Stimulated activated CD8-positive, alpha-beta memory T cell treated with anti-CD3 and anti-CD28 coated beads, Interleukin-12 subunit alpha, Interleukin-12 subunit beta, amount 100 ng/mL, for 24 hours (primary cell): ENCODE data around the gene C2orf68.
A peak's percentile ranks its signal among the peaks of the same experiment; 100 is the strongest.
"Not testable (repeated sequence)": the region's sequence is repeated elsewhere in the genome, so short reads cannot be mapped to it uniquely, and the experiment has no call there.

ENCODE experiments used
- DNase-seq: peaks from one replicate; pipeline ENCODE4 v3.0.0-alpha.2; 2020; ENCODE audit errors: extremely low read depth

Gene C2orf68

GRCh38 chr2:85599468-85600234 is 12.2 kb downstream of the C2orf68 start:
- DNase-seq, result no peak

GRCh38 chr2:85598594-85599340 is 13.1 kb downstream of the C2orf68 start:
- DNase-seq, result no peak

GRCh38 chr2:85597241-85597640 is 14.6 kb downstream of the C2orf68 start:
- DNase-seq, result no peak

- no peak for DNase-seq
These were observed 15.3 kb downstream of the C2orf68 start for GRCh38 chr2:85596486-85597143.

- no peak for DNase-seq
These were observed 15.9 kb downstream of the C2orf68 start for GRCh38 chr2:85596026-85596333.

DNA sequence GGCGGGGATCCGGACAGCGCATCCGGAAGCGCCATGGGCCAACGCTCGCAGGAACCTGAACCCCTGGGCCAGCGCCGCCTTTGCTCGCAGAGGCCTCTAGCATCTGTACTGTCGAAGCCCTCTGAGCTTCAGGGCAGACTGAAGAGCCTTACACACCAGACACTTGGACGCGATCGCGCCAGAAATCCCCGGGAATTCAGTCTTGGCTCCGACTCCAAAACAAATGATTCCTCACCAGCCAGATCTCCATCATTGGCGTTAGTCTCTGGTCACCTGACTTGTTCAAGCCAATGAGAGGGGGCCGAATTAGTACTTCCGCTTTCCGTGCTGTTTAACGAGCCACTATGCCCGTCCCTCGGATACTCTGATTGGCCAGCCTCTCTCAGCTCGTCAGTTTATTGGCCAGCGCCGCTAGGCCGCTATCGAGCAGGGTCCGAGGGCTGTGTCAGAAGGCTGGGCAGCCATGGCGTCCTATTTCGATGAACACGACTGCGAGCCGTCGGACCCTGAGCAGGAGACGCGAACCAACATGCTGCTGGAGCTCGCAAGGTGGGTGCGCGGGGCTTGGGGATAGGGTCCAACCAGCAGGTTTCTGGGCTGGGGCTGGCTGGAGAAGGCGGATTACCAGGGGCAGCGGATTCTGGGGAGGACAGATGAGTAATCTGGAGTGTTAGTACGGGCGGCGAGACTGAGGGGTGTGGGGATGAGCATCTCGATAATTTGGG is 16.4 kb downstream of the C2orf68 start, which contains the start of gene RNF181:
Gene RNF181 (plus strand): TSS at position 445 of the 725 bp plus-strand sequence. CDS start 19 bp downstream, at position 464.
- peak; percentile 74 for DNase-seq

DNA sequence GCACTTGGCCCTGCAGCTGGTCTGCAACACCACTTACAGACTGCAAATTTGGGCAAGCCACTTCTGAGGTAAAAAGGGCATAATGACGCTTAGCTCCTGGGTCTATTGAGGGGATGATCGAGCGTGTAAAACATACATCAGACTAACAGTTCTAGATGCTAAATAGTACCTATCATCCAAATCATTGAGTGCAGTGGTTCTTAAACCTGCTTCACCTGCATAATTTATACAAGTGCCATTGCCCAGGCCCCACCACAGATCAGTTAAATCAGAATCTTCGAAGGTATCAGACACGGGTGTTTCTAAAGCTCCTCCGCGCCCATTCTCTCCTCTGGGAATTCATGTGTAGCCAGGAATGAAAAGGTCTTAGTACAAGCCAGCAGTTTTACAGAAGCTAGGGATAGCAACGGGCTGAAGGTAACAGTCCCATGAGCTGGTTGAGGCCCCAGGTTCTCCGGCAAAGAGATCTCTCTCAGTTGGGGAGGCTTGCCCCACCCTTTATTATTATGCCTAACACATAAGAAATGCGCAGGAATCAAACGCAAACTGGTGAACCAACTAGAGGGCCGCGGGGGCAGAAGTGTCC is 17.1 kb downstream of the C2orf68 start:
- DNase-seq, result no peak

GRCh38 chr2:85593023-85593422 is 18.8 kb downstream of the C2orf68 start:
- DNase-seq, result no peak

DNA sequence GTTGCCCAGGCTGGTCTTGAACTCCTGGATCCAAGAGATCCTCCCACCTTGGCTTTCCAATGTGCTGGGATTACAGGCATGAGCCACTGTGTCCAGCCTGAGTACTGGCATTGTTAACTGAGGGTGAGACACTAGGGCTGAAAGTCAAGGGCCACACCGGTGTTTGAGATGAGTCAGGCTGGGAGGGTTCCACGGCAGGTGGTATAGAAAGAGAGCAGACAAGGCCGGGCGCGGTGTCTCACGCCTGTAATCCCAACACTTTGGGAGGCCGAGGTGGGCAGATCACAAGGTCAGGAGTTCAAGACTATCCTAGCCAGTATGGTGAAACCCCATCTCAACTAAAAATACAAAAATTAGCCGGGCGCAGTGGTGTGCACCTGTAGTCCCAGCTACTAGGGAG is 19.6 kb downstream of the C2orf68 start:
- DNase-seq, result not testable (repeated sequence)

GRCh38 chr2:85591563-85591962 is 20.3 kb downstream of the C2orf68 start:
- DNase-seq, result no peak

GRCh38 chr2:85590950-85591349 is 20.9 kb downstream of the C2orf68 start:
- DNase-seq, result no peak

DNA sequence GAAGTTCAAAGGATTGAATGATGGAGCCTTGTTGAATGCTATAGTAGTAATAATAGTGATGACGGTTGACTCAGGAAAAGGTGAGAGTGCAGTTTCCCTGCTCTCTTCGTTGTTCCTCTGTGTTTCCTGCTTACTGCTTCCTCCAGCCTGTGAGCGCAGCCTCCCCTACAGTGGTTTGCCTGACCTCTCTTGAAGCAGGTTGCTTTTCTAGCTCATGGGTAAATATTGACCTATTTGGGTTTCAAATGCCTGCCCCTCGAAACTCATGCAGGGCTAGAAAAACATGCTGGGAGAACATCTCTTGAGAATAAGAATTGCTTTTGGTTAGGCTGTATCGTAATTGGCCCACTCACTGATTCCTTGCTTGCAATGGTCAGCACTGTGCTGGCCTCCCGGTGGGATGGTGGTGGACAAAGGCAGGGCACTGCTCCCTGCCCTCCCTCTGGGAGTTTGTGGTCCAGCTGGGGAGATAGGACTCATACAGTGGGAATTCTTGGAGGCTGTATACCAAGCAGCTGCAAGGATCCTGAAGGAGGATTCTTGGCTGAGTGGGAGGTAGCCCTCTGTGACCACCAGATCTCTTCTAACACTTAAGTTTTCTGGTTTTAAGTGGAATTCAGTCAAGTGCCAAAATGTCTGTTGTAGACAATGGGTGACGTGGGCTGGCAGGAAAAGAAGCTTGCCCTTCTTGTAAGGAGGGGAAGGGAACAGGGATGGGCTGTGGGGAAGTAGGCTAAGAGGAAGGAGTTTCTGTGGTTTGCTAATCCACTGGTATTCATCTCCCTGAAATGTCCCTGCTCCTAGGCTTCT is 21.7 kb downstream of the C2orf68 start:
- DNase-seq, result no peak

DNA sequence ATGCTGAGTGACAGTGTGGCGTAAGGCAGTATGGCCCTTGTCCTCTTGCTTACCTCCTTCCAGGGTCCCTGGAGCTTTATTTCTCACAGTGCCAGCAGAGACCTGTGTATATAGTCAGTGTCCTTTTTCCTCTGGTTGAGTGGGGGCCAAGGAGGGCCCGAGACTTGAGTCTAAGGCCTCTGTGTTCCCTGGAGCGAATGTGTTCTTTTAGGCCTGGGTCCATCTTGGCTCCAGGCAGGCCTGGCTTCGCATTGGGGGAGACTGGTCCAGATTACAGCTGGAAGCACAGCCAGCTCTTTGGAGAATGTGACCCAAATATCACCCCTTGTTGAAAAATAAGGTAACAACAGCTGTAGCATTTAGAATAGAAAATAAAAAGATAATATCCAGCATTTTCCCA is 22.7 kb downstream of the C2orf68 start:
- no peak for DNase-seq

- DNase-seq, result no peak
These were observed 23.2 kb downstream of the C2orf68 start for GRCh38 chr2:85588645-85589044.

GRCh38 chr2:85588236-85588635 is 23.6 kb downstream of the C2orf68 start:
- no peak for DNase-seq

GRCh38 chr2:85585781-85586105 is 26.1 kb downstream of the C2orf68 start:
- no peak for DNase-seq

DNA sequence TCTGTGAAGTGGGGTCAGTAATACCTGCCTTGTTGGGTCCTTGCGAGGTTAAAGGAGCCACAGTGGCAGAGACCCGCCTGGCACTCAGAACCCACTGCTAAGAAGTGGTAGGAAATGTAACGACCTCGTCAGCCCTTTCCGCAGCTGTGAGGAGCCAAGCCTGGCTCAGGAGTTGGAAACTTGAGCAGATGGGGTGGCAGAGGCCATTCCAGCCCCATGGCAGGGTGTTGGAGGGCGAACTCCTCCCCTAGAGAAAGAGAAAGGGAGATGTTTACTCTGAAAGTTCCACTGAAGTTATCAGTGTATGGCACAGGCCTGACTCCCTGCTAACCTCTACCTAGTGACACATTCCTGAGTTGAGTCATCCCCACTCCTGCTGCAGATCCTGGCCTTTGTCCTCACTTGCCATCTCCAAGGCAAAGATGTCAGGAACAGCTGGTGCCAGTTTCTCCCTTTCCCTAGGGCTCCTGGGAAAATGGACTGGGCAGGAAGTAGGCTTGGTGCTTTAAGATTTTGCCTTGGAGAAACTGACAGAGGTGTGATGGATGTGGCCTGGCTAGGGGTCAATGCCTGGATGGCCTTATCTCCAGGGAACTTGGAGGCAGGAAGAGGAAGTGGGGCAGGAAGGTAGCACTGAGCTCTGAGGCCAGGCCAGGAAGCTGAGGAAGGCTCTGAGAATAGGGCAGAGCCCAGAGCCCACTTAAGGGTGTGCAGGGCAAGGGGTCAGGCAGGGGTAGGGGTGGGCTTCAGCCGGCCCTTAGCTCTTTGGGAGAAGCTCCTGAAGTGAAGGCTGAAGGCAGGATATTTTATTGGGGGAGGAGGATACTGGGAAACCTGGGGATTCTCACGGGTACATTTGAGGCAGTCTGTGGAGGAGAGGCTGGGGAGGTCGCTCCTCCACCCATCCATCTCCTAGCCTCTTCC is 26.7 kb downstream of the C2orf68 start:
- no peak for DNase-seq

GRCh38 chr2:85584354-85584856 is 27.5 kb downstream of the C2orf68 start, which contains the start of gene VAMP5:
Gene VAMP5 (plus strand): TSS chr2:85584431. CDS start chr2:85584491, 60 bp downstream.
- no peak for DNase-seq

DNA sequence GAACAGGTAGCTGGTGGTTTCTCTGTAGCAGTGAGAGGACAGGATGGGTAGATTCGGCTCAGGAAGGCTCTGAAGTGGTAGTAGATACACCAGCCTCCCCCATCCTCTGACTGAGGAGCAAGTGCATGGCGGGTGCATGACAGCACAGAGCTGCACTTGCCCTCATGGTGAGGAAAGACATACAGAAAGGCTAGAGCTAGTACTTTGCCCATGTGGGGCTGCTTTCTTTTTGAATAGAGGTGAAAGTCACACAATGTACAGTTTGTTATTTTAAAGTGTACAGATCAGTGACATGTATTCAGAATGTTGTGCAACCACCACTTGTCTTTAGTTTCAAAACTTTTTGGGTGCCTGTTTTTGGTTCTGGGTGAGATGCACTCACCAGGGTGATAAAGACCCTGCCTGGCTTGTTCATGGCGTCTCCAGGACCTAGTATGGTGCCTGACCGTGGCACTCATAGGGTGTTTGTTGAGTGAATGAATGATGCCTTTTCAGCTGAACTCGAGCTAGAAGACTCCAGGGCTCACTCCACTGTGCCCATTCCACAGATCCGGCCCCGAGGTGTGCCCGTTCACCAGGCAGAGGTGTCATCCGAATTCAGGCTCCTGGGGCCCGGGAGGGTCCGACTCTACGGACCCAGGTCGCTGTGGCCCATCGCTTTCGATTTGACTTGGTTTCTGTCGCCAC is 28.1 kb downstream of the C2orf68 start:
- no peak for DNase-seq
